HG03135 (cell line): Measurements from ENCODE around the gene SOX18.

Experiments
- ATAC-seq: cut with Tn5 transposase; IDR thresholded peaks from one replicate; pipeline ENCODE4 v1.9.1; 2021; ENCODE audit warnings: mild to moderate bottlenecking, moderate library complexity; ENCODE audit not compliant: unreplicated experiment

Gene SOX18

DNA sequence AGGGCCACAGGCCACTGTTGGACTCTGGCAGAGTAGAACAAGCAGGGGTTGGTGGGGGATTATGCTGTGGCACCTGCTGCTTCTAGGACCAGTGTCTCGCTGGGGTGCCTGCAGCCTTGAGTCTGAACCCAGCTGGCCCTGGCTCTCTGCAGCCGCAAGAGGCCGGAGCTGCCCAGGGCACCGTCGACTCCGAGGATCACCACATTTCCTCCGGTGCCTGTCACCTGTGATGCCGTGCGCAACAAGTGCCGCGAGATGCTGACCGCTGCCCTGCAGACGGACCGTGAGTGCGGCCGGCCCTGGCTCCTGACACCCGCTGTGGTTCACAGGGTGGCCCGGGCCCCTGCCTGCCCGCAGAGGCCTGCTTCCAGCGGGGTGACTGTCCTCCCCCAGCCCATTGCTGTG, 19.8 kb upstream of the SOX18 start:
- ATAC-seq, result no peak

DNA sequence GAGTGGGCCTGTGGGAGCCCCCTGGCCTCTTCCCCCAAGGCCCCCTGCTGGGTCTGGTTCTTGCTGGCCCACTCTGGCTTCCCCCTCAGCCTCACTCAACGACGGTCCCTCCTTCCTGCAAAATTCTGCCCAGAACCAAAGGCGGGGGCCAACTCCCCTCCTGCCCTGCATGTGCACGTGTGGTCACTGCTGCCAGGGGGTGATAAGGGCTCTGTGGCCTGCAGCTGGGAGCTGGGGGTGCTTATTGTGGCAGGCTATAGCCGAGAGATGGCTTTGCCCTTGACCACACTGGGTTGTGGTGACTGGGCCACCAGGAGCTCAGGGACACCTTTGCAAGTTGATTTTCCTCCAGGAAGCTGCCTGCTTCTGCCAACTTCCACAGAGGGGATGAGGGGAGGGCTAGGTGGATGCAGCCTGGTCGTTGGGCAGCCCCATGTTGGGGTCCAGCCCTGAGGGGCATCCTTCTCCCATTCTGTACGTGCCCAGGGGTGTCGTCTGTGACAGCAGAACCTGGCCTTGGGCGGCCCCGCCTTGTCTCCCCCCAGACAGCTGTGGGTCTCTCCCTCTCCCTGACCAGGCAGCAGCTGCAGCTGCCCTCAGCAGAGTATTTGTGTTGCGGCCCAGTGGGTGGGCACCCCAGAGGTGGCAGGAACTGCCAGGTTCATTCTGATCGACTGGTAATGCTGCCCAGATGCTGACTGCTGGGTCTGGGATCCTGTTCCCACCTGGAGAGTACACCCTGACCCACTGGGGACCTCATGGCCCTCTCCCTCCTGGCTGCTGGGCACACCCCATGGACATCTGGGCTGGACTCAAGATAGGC, 19.2 kb upstream of the SOX18 start:
- no peak for ATAC-seq

DNA sequence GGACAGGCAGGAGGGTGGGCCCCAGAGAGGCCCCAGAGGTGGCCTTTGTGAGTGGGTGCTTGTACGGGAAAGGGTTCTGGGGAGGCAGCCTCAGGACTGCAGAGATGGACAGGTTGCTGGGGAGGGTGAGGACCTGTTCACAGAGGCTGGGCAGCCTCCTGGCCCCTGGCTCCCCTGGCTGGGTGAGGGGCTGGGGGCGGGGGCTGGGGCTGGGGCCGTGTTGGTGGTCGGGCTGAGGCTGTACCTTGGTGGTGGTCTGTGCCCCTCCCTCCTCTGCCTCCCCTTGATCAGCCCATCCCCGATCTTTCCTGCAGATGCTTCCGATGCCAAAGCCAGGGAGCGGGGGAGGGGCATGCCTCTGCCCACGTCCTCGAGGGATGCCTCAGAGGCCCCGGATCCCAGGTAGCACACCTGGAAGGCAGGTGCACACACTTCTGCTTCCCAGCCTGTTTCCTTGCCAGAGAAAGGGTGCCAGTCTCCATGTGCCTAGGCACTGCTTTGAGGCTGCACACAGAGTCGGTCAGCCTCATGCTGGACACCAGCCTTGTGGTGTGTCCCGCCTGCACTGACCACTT, 18.4 kb upstream of the SOX18 start:
- no peak for ATAC-seq

DNA sequence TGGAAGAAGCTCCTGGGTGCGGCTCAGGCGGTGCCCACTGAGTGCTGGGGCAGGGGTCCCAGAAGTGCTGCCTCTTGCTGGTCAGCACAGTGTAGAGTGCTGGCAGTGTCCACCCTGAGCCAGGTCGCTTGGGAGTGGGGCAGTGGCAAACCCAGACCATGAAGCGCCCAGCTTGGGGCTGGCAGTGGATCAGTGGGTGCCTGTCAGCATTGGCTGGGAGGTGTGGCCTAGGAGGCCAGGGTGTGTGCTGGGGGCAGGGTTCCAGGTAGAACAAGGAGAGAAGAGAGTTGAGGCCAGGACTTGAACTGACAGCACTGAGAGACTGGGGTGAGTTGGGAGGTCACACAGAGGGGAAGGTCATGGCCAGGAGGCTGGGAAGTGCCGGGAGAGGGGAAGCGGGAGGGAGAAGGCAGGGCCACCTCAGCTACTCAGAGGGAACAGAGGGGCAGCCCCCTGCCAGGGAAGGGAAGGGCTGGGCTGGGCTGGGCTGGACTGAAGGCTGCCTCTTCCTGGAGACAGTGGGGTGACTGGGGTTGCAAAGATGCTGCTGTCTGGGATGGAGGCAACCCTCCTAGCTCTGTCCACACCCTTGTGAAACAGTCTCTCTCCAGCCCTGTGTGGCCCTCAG, 17.7 kb upstream of the SOX18 start:
- ATAC-seq, result no peak

DNA sequence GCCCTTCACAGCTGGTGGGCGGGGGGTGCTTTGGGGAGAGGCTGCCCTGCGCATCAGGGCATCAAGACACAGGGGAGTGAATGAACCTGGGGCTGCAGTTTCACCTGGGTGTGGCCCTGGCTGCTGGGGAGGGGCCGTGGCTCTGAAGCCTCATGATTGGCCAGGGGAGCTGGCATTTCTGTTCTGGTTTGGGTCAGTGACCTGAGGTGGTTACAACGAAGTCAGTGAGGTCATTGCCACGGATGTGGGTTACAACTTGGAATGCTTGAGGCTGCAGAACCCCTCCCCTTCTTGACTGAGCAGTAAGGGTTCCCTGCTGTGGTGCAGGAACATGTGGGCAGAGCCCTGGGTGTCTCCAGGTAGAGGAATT, 16.5 kb upstream of the SOX18 start:
- peak; percentile 44 for ATAC-seq

DNA sequence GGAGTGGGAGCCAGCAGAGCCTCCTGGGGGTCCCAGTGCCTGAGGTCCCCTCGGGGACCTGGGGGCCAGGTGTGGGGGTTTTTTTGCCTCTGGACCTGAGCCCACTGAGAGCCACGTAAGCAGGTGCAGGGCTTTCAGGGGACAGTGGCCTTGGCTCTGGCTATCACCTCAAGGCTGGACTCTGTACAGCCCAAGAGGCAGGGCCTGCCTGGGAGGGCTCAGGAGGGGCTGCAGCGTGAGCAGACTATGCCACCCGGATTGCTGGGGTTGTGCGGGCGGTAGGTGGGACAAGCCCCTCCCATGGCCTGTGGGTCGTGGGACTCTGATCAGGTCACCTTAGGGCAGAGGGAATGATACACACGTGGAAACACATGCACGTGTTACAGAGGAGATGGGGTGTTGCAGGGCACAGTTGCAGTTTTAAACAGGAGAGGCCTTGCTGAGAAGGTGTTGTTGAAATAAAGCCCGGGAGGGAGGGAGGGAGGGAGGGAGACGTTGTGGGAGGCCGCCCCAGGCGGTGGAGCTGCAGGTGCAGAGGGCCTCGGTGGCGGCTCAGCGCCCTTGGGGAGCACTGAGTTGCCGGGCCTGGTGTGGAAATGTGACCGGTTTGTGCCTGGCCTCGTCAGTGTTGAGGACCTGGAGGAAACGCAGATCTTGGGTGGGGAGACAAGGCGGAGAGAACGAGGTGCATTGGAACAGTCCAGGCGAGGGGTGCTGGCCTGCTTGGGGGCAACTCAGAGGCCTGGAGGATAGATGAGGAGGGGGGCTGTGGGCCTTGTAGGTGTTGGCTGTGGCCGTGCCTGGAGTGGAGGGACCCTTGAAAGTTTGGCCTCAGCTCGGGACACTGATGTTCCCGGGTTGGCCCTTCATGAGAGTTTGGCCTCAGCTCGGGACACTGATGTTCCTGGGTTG, 15.9 kb upstream of the SOX18 start:
- no peak for ATAC-seq

DNA sequence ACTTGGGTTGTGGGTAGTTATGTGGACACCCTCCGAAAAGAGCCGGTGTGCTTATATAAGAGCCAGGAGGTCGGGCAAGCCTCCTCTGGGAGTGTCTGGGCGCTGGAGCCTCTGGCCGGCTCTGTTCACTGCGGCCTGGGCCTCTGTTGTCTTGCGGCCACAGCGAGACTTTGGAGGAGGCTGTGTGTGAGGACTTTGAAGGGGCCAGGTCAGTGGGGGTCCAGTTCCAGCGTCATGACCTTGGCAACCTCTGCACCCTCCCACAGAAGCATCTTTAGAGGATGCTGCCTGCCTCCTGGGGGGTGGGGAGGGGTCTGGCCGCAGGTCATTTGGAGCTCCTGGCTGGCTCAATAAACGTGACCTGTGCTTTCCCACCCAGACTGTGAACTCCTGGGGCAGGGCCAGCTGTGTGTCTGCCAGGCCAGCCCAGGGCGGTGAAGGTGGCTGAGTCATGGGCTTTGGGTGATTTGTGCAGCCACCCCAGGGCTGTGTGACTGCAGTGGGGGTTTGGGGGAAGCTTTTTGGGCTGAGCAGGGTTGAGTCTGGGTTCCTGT, 14.8 kb upstream of the SOX18 start:
- no peak for ATAC-seq

DNA sequence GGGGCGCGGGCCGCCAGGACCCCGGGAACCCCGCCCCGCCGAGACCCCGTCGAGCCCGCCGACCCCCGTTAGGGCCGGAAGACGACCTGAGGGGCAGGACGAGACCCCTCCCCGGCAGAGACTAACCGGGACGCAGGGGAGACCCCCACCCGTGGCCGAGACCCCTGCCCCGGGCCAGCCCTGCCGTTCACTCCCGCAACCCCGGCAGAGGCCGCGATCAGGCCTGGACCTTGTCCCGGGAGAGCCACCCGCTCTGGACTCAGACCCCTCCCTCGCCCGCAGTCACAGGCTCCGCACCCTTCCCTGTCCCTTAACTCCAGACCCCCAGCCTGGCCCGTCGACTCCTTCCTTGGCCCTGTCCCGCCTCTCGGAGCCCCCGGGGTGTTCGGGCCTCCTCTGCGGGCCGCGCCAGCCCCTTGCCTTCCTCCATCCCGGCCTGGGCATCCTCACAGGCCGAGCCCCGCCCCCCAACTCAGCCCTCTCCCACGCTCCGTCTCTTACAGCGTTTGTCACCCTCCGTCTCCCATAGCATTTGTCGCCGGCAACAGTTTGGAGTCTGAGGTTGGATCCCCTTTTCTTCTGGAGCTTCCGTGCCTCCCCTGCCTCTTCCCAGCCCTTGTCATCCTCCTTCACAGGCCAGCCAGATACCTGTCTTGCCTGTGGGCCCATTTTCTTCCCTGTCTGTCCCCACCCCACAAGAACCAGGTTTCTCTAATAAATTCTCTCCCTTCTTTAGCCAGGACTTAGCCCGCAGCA, 14.1 kb upstream of the SOX18 start:
- ATAC-seq, result no peak

DNA sequence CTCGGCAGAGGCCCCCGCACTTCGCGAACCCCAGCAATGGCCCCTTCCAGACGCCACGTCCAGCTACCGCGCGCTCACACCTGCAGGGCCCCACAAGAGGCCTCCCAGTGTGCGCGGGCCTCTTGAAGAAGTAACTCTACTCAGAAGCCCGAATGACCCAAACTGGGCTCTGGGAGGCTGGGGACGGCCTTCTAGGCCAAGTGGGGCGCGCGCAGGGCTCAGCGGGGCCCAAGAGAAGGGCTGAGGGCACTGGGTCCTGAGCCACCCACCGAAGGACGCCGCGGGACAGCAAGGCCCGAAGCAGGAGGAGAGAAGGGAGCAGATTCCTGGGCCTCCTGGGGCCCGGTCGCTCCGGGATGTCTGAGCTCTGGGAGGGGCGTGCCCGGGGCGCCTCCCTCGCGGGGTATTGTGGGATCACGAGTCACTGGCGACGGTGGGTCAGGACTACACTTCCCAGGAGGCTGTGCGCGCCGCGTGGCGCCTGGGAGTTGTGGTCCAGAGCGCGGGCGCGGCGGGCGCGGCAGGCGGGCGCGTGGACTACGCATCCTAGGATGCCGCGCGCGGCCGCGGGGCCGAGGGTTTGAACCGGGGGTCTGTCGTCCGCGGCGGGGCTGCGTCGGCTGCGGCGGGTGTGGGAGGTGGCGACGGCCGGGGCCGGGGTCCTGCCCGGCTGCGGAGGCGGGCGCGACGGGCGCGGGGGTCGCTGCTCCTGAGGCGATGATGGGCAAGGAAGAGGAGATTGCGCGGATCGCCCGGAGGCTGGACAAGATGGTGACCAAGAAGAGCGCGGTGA, 13.4 kb upstream of the SOX18 start, which contains the start of gene TCEA2:
TSS of gene TCEA2 (plus strand) at position 603 of the 793 bp plus-strand sequence. CDS start at position 718, 115 bp downstream.
- peak; percentile 69 for ATAC-seq

DNA sequence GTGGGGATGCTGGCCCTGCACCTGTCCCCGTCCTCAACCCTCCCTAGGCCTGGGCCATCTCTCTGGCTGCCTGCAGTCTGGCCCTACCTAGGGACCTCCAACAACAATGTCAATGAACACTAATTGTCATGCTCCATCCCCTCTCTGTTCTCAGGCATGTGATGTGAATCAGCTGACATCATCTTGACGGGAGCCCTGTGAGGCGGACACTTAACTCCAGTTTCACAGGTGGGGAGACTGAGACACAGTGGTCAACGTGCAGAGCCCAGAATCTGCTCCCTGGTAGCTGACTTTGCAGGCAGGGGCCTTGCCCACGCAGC, 12.8 kb upstream of the SOX18 start:
- ATAC-seq, result no peak

DNA sequence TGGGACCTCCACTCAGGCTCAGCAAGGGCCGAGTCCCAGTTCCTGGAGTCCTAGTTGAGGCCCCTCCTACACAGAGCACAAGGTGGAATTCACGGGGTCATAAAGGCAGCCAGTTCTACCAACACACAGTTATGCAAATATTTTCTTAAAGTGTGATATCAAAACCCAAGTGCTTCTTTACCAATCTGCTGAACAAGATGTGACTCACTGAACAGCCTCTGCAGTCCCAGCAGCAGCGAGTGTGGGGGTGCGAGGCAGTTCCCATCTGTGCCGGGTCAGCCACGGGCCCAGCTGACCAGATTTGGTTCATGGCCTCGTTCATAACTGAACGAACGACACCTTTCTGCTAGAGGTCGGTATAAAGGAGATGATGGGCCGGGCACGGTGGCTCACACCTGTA, 9.1 kb upstream of the SOX18 start:
- no peak for ATAC-seq

DNA sequence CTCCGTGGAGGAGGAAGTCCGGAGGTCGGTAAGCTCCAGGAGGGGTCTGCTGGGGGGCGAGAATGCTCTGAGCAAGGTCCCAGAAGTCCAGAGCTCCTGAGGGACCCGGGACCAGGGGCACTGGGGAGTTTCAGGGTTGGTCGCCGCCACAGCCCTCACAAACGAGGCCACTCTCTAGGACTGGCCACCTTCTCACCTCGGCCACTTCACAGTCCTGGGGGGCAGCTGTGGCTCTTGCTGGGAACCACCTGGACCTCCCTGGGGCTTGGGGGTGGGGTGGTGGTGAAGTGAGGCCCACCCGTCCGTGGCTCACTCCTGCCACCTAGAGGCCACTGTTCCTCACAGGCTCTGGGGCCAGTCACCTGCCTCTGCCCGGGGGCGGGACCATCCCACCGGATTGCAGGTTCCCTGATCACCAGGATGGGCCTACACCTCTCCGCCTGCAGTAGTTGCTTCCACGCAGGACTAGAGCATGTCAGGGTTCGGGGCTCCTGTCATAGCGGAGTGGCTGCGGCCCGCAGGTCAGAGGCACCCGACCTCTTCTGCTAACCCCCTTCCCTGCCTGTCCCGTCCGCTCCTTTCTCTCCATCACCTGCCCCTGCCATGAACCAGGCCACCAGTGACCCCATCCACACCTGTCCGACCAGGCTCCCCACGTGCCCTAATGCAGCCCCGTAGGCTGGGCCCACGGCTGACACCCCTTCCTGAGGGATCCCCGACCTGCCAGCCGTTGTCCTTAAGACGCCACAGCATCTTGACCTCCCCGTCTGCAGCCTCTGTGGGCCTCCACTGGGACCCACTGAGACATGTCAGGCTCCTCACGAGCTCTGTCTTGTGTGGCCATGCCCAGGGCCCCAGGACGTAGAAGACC, 8.4 kb upstream of the SOX18 start:
- ATAC-seq, result no peak

DNA sequence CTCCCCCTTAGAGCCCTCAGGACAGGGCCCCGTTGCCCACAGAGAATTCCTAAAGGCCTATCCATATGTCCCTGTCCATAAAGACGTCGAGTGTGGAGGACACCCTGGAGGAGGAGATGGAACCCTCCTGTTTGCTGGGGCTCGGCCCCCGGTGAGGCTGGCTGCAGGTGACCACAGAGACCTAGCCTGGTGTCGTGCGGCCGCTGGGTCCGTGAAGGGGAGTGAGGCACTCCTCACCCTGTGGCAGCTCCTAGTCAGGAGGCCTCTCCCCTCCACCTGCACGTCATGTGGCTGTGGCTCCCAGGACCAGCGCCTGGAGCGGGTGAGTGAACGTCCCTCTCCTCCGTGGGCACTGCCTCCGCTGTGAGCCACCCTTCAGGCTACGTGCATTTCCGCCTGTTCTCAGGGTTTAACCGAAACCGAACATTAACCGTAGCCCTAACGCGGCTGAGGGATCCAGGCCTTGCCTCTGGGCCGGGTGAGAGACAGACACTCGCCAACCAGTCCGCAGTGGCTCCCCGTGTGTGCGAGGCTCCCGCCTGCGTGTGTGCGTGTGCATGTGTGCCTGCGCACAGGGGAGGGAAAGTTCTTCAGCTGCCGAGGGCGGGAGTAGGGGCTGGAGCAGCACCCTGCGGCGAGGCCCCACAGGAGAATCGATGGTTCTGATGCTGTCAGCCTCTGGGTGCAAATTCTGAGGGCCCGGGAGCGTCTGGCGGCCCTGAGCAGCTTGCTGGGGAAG, 7.6 kb upstream of the SOX18 start:
- no peak for ATAC-seq

DNA sequence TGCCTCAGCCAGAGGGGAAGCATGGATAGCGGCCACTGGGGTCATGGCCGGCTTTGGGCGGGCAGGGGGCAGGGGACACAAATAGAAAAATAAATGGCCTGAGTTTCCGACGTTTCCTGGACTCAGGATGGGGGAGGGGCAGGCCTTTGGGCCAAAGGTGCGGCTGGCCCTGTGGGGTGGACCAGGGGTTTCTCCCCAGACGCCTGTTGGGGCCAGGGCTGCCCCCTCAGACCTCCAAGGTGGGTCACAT, 7.1 kb upstream of the SOX18 start:
- ATAC-seq, result no peak

DNA sequence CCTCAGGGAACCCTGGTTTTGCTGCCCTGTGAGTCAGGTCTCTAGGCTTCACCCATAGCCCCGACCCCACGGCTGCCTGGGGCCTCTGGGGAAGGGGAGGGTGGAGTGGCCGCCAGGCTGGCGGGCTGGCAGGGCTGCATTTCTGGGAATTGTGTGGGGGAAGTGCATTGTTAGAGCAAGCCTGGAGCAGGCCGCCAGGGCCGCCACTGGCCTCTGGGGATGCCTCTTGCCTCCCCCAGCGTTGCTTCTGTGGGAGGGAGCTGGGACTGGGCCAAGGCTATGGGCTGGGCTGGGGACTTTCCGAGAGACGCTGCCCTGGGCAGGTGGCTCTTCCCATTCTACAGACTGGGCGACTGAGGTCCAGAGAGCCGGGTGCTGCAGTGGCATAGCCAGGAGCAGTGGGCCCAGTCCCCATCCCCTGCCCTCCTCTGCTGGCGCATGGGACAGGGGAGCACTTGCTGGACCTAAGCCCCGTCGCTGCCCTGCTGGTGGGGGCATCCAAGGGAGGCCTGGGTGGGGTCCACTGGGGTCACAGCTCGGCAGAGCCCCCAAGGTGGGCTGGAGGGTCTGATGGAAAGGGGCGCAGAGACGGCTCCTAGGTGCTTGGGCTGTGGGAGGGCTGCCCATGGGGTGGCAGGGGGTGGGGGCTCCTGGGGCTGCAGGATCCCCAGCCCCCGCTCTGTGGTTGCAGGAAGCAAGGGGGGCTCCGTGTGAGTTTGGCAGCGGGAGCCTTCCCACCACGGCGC, 6.6 kb upstream of the SOX18 start:
- ATAC-seq, result no peak

DNA sequence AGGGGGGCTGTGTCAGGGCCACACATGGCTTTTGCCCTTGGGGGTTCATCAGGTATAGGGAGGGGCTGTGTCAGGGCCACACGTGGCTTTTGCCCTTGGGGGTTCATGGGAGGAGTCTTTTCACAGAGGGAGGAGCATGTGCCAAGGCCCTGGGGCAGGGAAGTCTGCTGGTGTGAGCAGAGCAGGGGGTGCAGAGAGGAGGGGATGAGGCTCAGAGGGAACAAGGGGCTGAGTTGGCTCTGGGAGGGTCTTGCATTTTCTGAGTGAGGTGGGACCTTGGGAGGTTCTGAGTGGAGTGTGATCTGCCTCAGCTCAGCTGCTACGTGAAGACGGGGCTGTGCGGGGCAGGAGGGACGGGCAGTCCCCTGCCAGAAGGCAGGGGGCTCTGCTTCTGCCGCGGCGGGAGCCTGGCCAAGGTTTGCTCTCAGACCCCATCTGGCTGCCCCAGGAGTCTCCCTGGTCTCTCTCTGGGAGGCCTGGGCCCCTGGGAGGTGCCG, 6.0 kb upstream of the SOX18 start:
- ATAC-seq, result no peak
